HepG2 (cell line): Measurements from ENCODE around the gene IL36A. TPM values are rescaled to one million over a fixed set of nuclear protein-coding genes. Genes with fewer than 3 reads are reported as not detected.

Experiments used
- E2F5 ChIP-seq: sonication (generic); formaldehyde crosslinking; conservative IDR thresholded peaks from 2 replicates; pipeline ENCODE4 v1.4.0; 2020; ENCODE audit warnings: missing genetic modification reagents
- FOXK1 ChIP-seq: sonication (generic); formaldehyde crosslinking; IDR thresholded peaks from 2 replicates; pipeline ENCODE4 v1.4.0; 2020; ENCODE audit warnings: low read depth, missing genetic modification reagents, borderline replicate concordance
- GTF3A ChIP-seq: sonication (generic); formaldehyde crosslinking; conservative IDR thresholded peaks from 2 replicates; pipeline ENCODE4 v1.4.0; 2020; ENCODE audit warnings: mild to moderate bottlenecking, missing genetic modification reagents
- HOXA3 ChIP-seq: sonication (generic); formaldehyde crosslinking; IDR thresholded peaks from 2 replicates; pipeline ENCODE4 v1.5.0; 2020; ENCODE audit warnings: missing genetic modification reagents
- HOXA9 ChIP-seq: sonication (generic); formaldehyde crosslinking; IDR thresholded peaks from 2 replicates; pipeline ENCODE4 v1.8.1; 2022; ENCODE audit warnings: missing genetic modification reagents, mild to moderate bottlenecking, moderate library complexity, borderline replicate concordance
- MXD1 ChIP-seq: sonication (generic); formaldehyde crosslinking; IDR thresholded peaks from 2 replicates; pipeline ENCODE4 v1.4.0; 2020; ENCODE audit warnings: mild to moderate bottlenecking, missing genetic modification reagents
- NAIF1 ChIP-seq: sonication (generic); formaldehyde crosslinking; IDR thresholded peaks from 2 replicates; pipeline ENCODE4 v1.5.0; 2020; ENCODE audit warnings: mild to moderate bottlenecking, missing genetic modification reagents, borderline replicate concordance
- XRCC5 ChIP-seq: fragments of 200-400 bp; formaldehyde crosslinking; optimal IDR thresholded peaks from 2 replicates; pipeline ENCODE3; 2017; ENCODE audit warnings: mild to moderate bottlenecking, low read length
- ZBTB4 ChIP-seq: sonication (generic); formaldehyde crosslinking; IDR thresholded peaks from 2 replicates; pipeline ENCODE4 v1.4.0; 2020; ENCODE audit warnings: missing genetic modification reagents, mild to moderate bottlenecking, borderline replicate concordance
- ZNF350 ChIP-seq: sonication (generic); formaldehyde crosslinking; IDR thresholded peaks from 2 replicates; pipeline ENCODE4 v1.4.0; 2020; ENCODE audit warnings: mild to moderate bottlenecking, low read depth, missing genetic modification reagents, borderline replicate concordance
- ZNF790 ChIP-seq: sonication (generic); formaldehyde crosslinking; IDR thresholded peaks from 2 replicates; pipeline ENCODE4 v1.8.0; 2022; ENCODE audit warnings: missing genetic modification reagents, mild to moderate bottlenecking, borderline replicate concordance
- polyA plus RNA-seq, 8 experiments: library from polyadenylated mRNA; depleted of rRNA in 3 of 8; stranded (reverse) in 7 of 8; unstranded in 1 of 8; fragments of >200 nt; fragmentation: Illumina TruSeq in 4 of 8; extraction: Trizol in 4 of 8; gene quantifications; 2 replicates each; pipeline versions ENCODE4 v1.2.1 to v1.2.3, GENCODE V29; 2011 to 2016; ENCODE audit warnings: low read depth in 4 of 8, missing spikeins in 1 of 8, mixed read lengths in 1 of 8; ENCODE audit not compliant: insufficient read depth in 1 of 8
- small RNA-seq, 3 experiments: library from RNA; depleted of rRNA; stranded (forward); fragments of <200 nt; gene quantifications; one replicate each; pipeline ENCODE3, GENCODE V24; 2012; ENCODE audit warnings: low read depth in 2 of 3, low replicate concordance in 1 of 3; ENCODE audit not compliant: insufficient read length in 3 of 3, insufficient read depth in 2 of 3
- total RNA-seq, 5 experiments: library from RNA; depleted of rRNA; stranded (reverse); fragments of >200 nt; fragmentation: Illumina TruSeq; extraction: Trizol; gene quantifications; 2 replicates each; pipeline ENCODE4 v1.2.3, GENCODE V29; 2016; ENCODE audit warnings: low read depth in 1 of 5

The IL36A gene
- total and polyA plus RNA-seq, 2 of the 13 experiments (the other 11 are each of a cell fraction or from before 2014, with no cell fraction given), result not detected

- TF ChIP-seq ZBTB4 (CRISPR knock-in tag) (no peak), XRCC5 (no peak), E2F5 (CRISPR knock-in tag) (no peak), GTF3A (CRISPR knock-in tag) (no peak), HOXA9 (CRISPR knock-in tag) (no peak), NAIF1 (CRISPR knock-in tag) (no peak), ZNF350 (CRISPR knock-in tag) (no peak), HOXA3 (CRISPR knock-in tag) (no peak), MXD1 (CRISPR knock-in tag) (no peak), FOXK1 (no peak), ZNF790 (CRISPR knock-in tag) (no peak)
Observed at GRCh38 chr2:113057117-113057516, 51.9 kb downstream of the IL36A start (continued).

Small RNA genes within 50 kb of the gene (small RNA-seq; reads per million reads assigned to genes)
- 0 reads per million in 3 experiments for gene HMGN2P23

Other genes with a start within 250 kb of the IL36A start
- 9.5 and 21.5 TPM in 2 replicates for gene CKAP2L, start 240.8 kb upstream of the IL36A start, total RNA-seq (2016; rRNA removed; fragmentation: Illumina TruSeq; extraction: Trizol)
- 3.9 and 7.1 TPM in 2 replicates for gene CKAP2L, start 240.8 kb upstream of the IL36A start, polyA plus RNA-seq (2011; rRNA removed)
- not detected in 2 replicates for gene IL1A, start 221.0 kb upstream of the IL36A start, total RNA-seq (2016; rRNA removed; fragmentation: Illumina TruSeq; extraction: Trizol)
- gene IL1A, start 221.0 kb upstream of the IL36A start, polyA plus RNA-seq (2011; rRNA removed), result not detected in 2 replicates
- not detected in 2 replicates for gene IL1B, start 168.7 kb upstream of the IL36A start, total RNA-seq (2016; rRNA removed; fragmentation: Illumina TruSeq; extraction: Trizol)
- 0.08 and 0.18 TPM in 2 replicates for gene IL1B, start 168.7 kb upstream of the IL36A start, polyA plus RNA-seq (2011; rRNA removed)
- gene IL37, start 94.3 kb upstream of the IL36A start, total RNA-seq (2016; rRNA removed; fragmentation: Illumina TruSeq; extraction: Trizol), result not detected in 2 replicates
- 0.16 TPM in 1 of 2 replicates, not detected in the other for gene IL37, start 94.3 kb upstream of the IL36A start, polyA plus RNA-seq (2011; rRNA removed)
- gene IL36G, start 27.5 kb upstream of the IL36A start, total RNA-seq (2016; rRNA removed; fragmentation: Illumina TruSeq; extraction: Trizol), result not detected in 2 replicates
- 0.14 TPM in 1 of 2 replicates, not detected in the other for gene IL36G, start 27.5 kb upstream of the IL36A start, polyA plus RNA-seq (2011; rRNA removed)
- not detected in 2 replicates for gene IL36B, start 47.4 kb downstream of the IL36A start, total RNA-seq (2016; rRNA removed; fragmentation: Illumina TruSeq; extraction: Trizol)
- gene IL36B, start 47.4 kb downstream of the IL36A start, polyA plus RNA-seq (2011; rRNA removed), result not detected in 2 replicates
- gene IL36RN, start 53.7 kb downstream of the IL36A start, total RNA-seq (2016; rRNA removed; fragmentation: Illumina TruSeq; extraction: Trizol), result not detected in 2 replicates
- not detected in 2 replicates for gene IL36RN, start 53.7 kb downstream of the IL36A start, polyA plus RNA-seq (2011; rRNA removed)
- not detected in 2 replicates for gene IL1F10, start 62.5 kb downstream of the IL36A start, total RNA-seq (2016; rRNA removed; fragmentation: Illumina TruSeq; extraction: Trizol)
- not detected in 2 replicates for gene IL1F10, start 62.5 kb downstream of the IL36A start, polyA plus RNA-seq (2011; rRNA removed)
- 21.1 and 21.2 TPM in 2 replicates for gene IL1RN, start 122.1 kb downstream of the IL36A start, total RNA-seq (2016; rRNA removed; fragmentation: Illumina TruSeq; extraction: Trizol)
- 101 and 142 TPM in 2 replicates for gene IL1RN, start 122.1 kb downstream of the IL36A start, polyA plus RNA-seq (2011; rRNA removed)
- gene PSD4, start 168.5 kb downstream of the IL36A start, total RNA-seq (2016; rRNA removed; fragmentation: Illumina TruSeq; extraction: Trizol), result 8.6 and 9.4 TPM in 2 replicates
- gene PSD4, start 168.5 kb downstream of the IL36A start, polyA plus RNA-seq (2011; rRNA removed), result 5.8 and 9.1 TPM in 2 replicates